Kidney (tissue), 14 donors: Measurements from ENCODE around the gene ELMO2. TPM values are rescaled to one million over a fixed set of nuclear protein-coding genes. Genes with fewer than 3 reads are reported as not detected.
A peak's percentile ranks its signal among the peaks of the same experiment; 100 is the strongest.

ENCODE experiments used
- DNase-seq, 5 donors: peaks; one replicate each; pipeline ENCODE4 v3.0.0-alpha.2; 2013 to 2020
- FAIRE-seq: peaks from 2 replicates; lab custom pipeline; 2012; peaks lifted over from hg19 to GRCh38; lab: Jason Lieb, UNC
- H3K27ac ChIP-seq, 2 donors: one replicate each; pipeline ENCODE4 v1.7.0; 2013; ENCODE audit warnings: low read depth in 2 of 2, low read length in 2 of 2, inconsistent platforms in 1 of 2
- H3K27me3 ChIP-seq: one replicate; pipeline ENCODE4 v1.7.1; 2013; ENCODE audit warnings: low read length, inconsistent platforms; ENCODE audit not compliant: control insufficient read depth, insufficient read depth
- H3K36me3 ChIP-seq, 3 donors: one replicate each; pipeline versions ENCODE4 v1.7.0 to v1.7.1; 2013; ENCODE audit warnings: low read length in 3 of 3, control low read depth in 1 of 3, inconsistent platforms in 1 of 3; ENCODE audit not compliant: insufficient read depth in 3 of 3, control insufficient read depth in 2 of 3
- H3K4me1 ChIP-seq, 3 donors: one replicate each; pipeline versions ENCODE4 v1.7.0 to v1.7.1; 2013; ENCODE audit warnings: low read length in 3 of 3, inconsistent platforms in 1 of 3, low read depth in 1 of 3; ENCODE audit not compliant: control insufficient read depth in 2 of 3, insufficient read depth in 2 of 3
- H3K4me3 ChIP-seq, 3 donors: one replicate each; pipeline versions ENCODE4 v1.7.0 to v1.8.1; 2013; ENCODE audit warnings: low read length in 3 of 3, control low read depth in 1 of 3, inconsistent platforms in 1 of 3
- H3K9ac ChIP-seq, 3 donors: one replicate each; pipeline versions ENCODE4 v1.7.0 to v1.7.1; 2013; ENCODE audit warnings: low read length in 3 of 3, control low read depth in 1 of 3, inconsistent platforms in 1 of 3
- H3K9me3 ChIP-seq, 3 donors: one replicate each; pipeline versions ENCODE4 v1.7.0 to v1.7.1; 2013; ENCODE audit warnings: low read length in 3 of 3, control low read depth in 1 of 3, inconsistent platforms in 1 of 3; ENCODE audit not compliant: control insufficient read depth in 2 of 3, insufficient read depth in 1 of 3
- CTCF ChIP-seq: IDR thresholded peaks from 3 replicates; pipeline ENCODE4 v1.5.1; 2012; ENCODE audit warnings: mild to moderate bottlenecking, moderate library complexity, borderline replicate concordance; ENCODE audit not compliant: insufficient read depth; ENCODE audit errors: extremely low read depth
- intact Hi-C: fragments of 100-400 bp; cut with DNase I; formaldehyde crosslinking; loops from one replicate; pipeline ENCODE4 v1.11.1; 2022
- polyA plus RNA-seq: library from polyadenylated mRNA; stranded (reverse); fragments of 350-450 nt; fragmentation: Illumina TruSeq; extraction: RNeasy Lipid Tissue Mini Kit (QIAGEN cat#74804); gene quantifications from one replicate; pipeline ENCODE4 v1.2.3, GENCODE V29; 2014; ENCODE audit warnings: low read depth, low replicate concordance; ENCODE audit not compliant: insufficient read depth
- total RNA-seq: library from RNA; stranded (reverse); fragmentation: NEBNext Ultra II Directional; extraction: Animal tissue kit (Norgen Biotek cat#: 25700); gene quantifications from one replicate; pipeline ENCODE4 v1.2.1, GENCODE V29; 2021
- donor health status: control.
- donor health status: control.
- donor health status: control.
- donor health status: control.
- donor health status: control.
- donor health status: DM: yes; HTN: yes; CAD: no.
- donor health status: Normal renal cell carcinoma (clear cell type).

The ELMO2 gene
- total and polyA plus RNA-seq, 2 donors from 2014 or later = 21.0 to 43.0 TPM

GRCh38 chr20:46342451-46343347, 63.7 kb downstream of the ELMO2 start:
- peaks cover 0 to 8% (median 0%) of the 10 kb centered on the region in 3 donors for H3K4me1 ChIP-seq
- intact Hi-C loops = no loop called here
- TF ChIP-seq CTCF = no peak
- peaks cover 0 to 2% (median 0%) of the 10 kb centered on the region in 3 donors for H3K9me3 ChIP-seq
- no peaks in the 10 kb centered on the region for H3K36me3 ChIP-seq
- DNase-seq (no peak), FAIRE-seq (no peak)
- peaks cover 16% of the 10 kb centered on the region for H3K27me3 ChIP-seq
- H3K4me3 ChIP-seq = no peak overlapping the region
- no peak overlapping the region for H3K27ac ChIP-seq
- no peak overlapping the region for H3K9ac ChIP-seq

GRCh38 chr20:46342010-46342378, 64.4 kb downstream of the ELMO2 start:
- intact Hi-C loops = no loop called here
- peaks cover 16% of the 10 kb centered on the region for H3K27me3 ChIP-seq
- no peak overlapping the region for H3K9ac ChIP-seq
- FAIRE-seq = no peak
- H3K4me1 ChIP-seq = peaks cover 0 to 8% (median 0%) of the 10 kb centered on the region in 3 donors
- no peaks in the 10 kb centered on the region for H3K36me3 ChIP-seq
- no peak for DNase-seq
- H3K27ac ChIP-seq = no peak overlapping the region
- no peak overlapping the region for H3K4me3 ChIP-seq
- no peak for TF ChIP-seq CTCF
- peaks cover 0 to 2% (median 0%) of the 10 kb centered on the region in 3 donors for H3K9me3 ChIP-seq

GRCh38 chr20:46341074-46342009, 65.1 kb downstream of the ELMO2 start:
- Histone ChIP-seq H3K4me1 (peaks cover 0 to 8% (median 0%) of the 10 kb centered on the region in 3 donors), H3K27me3 (peaks cover 18% of the 10 kb centered on the region), H3K9me3 (peaks cover 0 to 2% (median 0%) of the 10 kb centered on the region in 3 donors), H3K36me3 (no peaks in the 10 kb centered on the region), H3K4me3 (no peak overlapping the region), H3K27ac (no peak overlapping the region), H3K9ac (no peak overlapping the region)
- intact Hi-C loops = no loop called here
- DNase-seq (peak in 3 of 5 donors; percentile 67 to 75 (median 71)), FAIRE-seq (no peak)
- TF ChIP-seq CTCF = no peak
